Measurements from ENCODE around the gene CDK2AP2. TPM values are rescaled to one million over a fixed set of nuclear protein-coding genes. Genes with fewer than 3 reads are reported as not detected.

CDK2AP2 gene
- total and polyA plus RNA-seq, 9 of the 15 experiments (the other 6 are each of a cell fraction or from before 2014, with no cell fraction given), result 4.4 to 47.4 (median 21.7) TPM

DNA sequence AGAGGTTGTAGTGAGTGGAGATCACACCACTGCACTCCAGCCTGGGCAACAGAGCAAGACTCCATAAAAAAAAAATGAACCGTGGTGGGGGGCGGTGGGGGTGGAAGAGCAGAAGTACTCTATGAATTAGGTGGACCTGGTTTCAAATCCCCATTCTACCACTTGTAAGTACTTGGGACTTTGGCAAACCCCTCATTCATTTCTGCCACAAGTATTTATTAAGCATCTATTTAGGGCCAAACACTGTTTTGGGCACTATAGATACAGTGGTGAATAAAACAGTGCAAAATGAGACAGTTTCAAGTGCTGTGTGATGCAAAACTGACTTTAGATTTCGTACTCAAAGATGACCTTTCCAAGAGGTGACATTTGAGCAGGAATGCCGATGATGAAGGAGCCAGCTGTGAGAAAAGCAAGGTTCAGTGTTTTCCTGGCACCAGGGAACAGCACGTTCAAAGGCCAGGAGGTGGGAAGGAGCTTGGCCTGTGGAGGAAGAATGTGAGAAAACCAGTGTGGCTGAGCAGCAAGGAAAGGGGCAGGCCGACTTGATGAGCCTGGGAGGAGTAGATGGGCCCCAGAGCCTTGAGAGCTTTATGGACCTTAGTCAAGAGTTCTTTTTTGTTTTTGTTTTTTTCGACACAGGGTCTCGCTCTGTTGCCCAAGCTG lies 37.5 kb downstream of the CDK2AP2 start:
- FAIRE-seq (peak; percentile 15), DNase-seq (ENCODE audit: extremely low read depth in 1 of 4, low spot score in 3 of 4) (no peak), ATAC-seq (no peak)
- Histone ChIP-seq H3K9ac (ENCODE audit: insufficient read depth in 1 of 2, low read depth in 2 of 2, low read length in 2 of 2) (no peak overlapping the region), H3K9me1 (ENCODE audit: control insufficient read depth, insufficient read depth, low read length) (no peaks in the 10 kb centered on the region), H3K4me2 (ENCODE audit: insufficient read depth, low read length) (no peak overlapping the region), H3K9me3 (replicated peaks; ENCODE audit: control insufficient read depth, insufficient read depth, low read depth, low read length) (no peaks in the 10 kb centered on the region), H3K27ac (ENCODE audit: extremely low read depth, low read depth, low read length) (no peak overlapping the region), H3K79me2 (ENCODE audit: control insufficient read depth, insufficient read depth, low read length) (peaks cover 4% of the 10 kb centered on the region; the same call in 2 of the 3 replicates), H4K20me1 (replicated peaks; ENCODE audit: control insufficient read depth, insufficient read depth, low read length) (no peaks in the 10 kb centered on the region), H3K36me3 (ENCODE audit: control insufficient read depth, insufficient read depth, low read length) (no peaks in the 10 kb centered on the region), H3K4me3 (no peak overlapping the region), H2AFZ (ENCODE audit: low read depth, low read length) (peak overlapping the region; percentile 60; the same call in 1 of the 2 replicates), H3K27me3 (ENCODE audit: control insufficient read depth in 2 of 2, insufficient read depth in 2 of 2, low read length in 2 of 2) (no peaks in the 10 kb centered on the region), H3K4me1 (replicated peaks in 1 of 2; ENCODE audit: control insufficient read depth in 2 of 2, insufficient read depth in 2 of 2, low read length in 2 of 2) (peaks cover 6 to 29% of the 10 kb centered on the region in 2 experiments; a peak in 4 of 5 replicates)
- in situ Hi-C loops (cut with MboI), result no loop called here
- POLR2A ChIA-PET, result interaction anchor here (1.0 kb wide), 1 partner anchor 90 kb away, joined by 3 read pairs; no protein-coding TSS in a partner anchor
- no TSS peak for BruUV-seq (replicated peaks)
- CTCF ChIA-PET (ENCODE audit: low intra/inter-chr PET ratio), result no interaction called here
- intact Hi-C loops (cut with micrococcal nuclease), result loop anchor here (5.0 kb wide), 1 partner anchor 37 kb away; the partner anchor contains the start of genes CDK2AP2 and PITPNM1
- TF ChIP-seq RFX5 (IDR thresholded peaks at IDR 0.05; ENCODE audit: low read depth, low read length) (no peak), ZNF121 (CRISPR knock-in tag; conservative IDR thresholded peaks at IDR 0.05) (0 out of 2 replicates have a peak, but pooled peaks have one; percentile 1), ZNF143 (CRISPR knock-in tag; IDR thresholded peaks at IDR 0.05) (no peak), CHAMP1 (IDR thresholded peaks at IDR 0.05) (no peak), VEZF1 (CRISPR knock-in tag; IDR thresholded peaks at IDR 0.05) (no peak)
- 78% methylated on average over 8 of the region's 8 CpGs for WGBS (ENCODE audit: insufficient coverage, low coverage, missing lambda C conversion rate)
